Sigmoid colon (tissue), 4 donors: ENCODE data around the gene SLC45A3.

Experiments used
- CTCF ChIP-seq, 4 experiments: fragments of 450-650 bp in 3 of 4; fragments of 200-600 bp in 1 of 4; IDR thresholded peaks; one replicate each; pipeline ENCODE4 v1.5.1; 2016 to 2019; ENCODE audit warnings: antibody characterized with exemption in 4 of 4, mild to moderate bottlenecking in 3 of 4, moderate library complexity in 2 of 4
- POLR2A ChIP-seq, 2 donors: fragments of 450-650 bp; IDR thresholded peaks; one replicate each; pipeline ENCODE4 v1.6.1; 2016; ENCODE audit warnings: antibody characterized with exemption in 2 of 2, mild to moderate bottlenecking in 2 of 2, moderate library complexity in 2 of 2
- POLR2AphosphoS5 ChIP-seq, 4 donors: sonication (generic); formaldehyde crosslinking; IDR thresholded peaks; one replicate each; pipeline ENCODE4 v1.6.1; 2017; ENCODE audit warnings: antibody characterized with exemption in 4 of 4

GRCh38 chr1:205726619-205727125, 46.4 kb upstream of the SLC45A3 start:
- TF ChIP-seq CTCF (IDR thresholded peaks at IDR 0.05) (no peak), POLR2A (IDR thresholded peaks at IDR 0.05) (no peak), POLR2AphosphoS5 (IDR thresholded peaks at IDR 0.05) (no peak)
